GM21619 (cell line): ENCODE measurements around the gene ZCCHC24.
"Not testable (repeated sequence)": the region's sequence is repeated elsewhere in the genome, so short reads cannot be mapped to it uniquely, and the experiment has no call there.

ENCODE experiments used
- ATAC-seq: cut with Tn5 transposase; IDR thresholded peaks from one replicate; pipeline ENCODE4 v1.9.1; 2021; ENCODE audit not compliant: unreplicated experiment

Gene ZCCHC24

DNA sequence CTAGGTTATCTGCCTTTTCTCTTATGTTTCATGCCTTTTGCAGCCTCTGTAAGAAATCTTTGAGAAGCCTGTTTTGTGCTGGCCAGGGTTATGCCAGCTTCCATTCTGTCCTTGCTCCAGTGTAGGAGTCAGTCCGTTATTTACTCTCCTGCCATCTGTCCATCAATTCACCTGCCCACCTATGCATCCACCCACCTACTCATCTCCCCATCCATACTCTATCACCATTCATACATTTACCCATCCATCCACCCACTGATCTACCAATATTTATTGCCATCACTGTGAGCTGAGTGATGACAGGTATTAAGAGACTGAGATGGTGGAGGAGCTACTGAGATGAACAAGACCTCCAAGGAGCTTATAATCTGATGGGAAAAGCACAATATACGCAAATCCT, 110.9 kb downstream of the ZCCHC24 start:
- no peak for ATAC-seq

DNA sequence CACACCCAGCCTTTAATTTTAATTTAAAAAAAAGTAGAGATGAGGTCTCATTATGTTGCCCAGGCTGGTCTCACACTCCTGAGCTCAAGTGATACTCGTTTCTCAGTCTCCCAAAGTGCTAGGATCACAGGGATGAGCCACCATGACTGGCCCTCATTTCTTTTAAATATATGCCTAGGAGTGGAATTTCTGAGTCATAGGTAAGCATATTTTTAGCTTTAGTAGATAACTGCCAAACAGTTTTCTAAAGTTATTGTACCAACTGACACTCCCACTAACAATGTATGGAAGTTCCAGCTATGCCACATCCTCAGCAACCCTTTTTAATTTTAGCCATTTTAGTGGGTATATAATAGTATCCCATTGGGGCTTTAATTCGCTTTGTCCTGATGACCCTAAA, 111.9 kb downstream of the ZCCHC24 start:
- no peak for ATAC-seq

DNA sequence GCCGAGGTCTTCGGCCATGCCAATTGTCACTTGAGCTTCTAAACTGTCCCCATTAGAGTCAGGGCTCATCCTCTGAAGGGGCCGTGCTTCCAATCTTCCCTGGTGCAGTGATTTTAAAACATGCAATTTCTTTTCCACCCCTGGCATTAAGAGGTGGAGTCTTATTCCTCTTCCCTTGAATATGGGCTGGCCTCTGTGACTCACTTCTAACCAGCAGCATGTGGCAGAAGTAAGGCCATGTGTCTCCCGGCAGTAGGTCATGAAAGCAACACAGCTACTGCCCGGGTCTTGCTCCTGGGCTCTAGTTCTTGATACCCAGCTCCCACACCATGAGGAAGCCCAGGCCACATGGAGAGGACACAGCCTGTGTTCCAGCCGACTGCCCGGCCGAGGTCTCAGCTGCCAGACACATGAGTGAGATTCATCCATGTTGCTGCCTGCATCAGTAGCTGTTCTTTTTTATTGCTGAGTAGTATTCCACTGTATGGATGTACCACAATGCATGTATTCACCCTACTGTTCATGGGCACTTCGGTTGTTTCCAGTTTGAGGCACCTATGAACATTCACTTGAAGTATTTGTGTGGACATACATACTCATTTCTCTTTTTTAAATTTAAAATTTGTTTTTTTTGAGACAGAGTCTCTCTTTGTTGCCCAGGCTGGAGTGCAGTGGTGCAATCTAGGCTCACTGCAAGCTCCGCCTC, 112.7 kb downstream of the ZCCHC24 start:
- not testable (repeated sequence) for ATAC-seq
